K562 (cell line): ENCODE data around the gene LRP1-AS. TPM values are rescaled to one million over a fixed set of nuclear protein-coding genes. Genes with fewer than 3 reads are reported as not detected.

Experiments used
- ATAC-seq: fragments of 200-7000 bp; cut with Tn5 transposase; 3 replicates; pipeline ENCODE4 v1.9.1; 2020; ENCODE audit warnings: moderate library complexity
- BruUV-seq: library from RNA; stranded (reverse); fragments of 400-500 nt; replicated peaks from 2 replicates; lab custom pipeline; 2021; lab: Mats Ljungman, UMichigan
- CTCF ChIA-PET: fragments of 300-600 bp; formaldehyde crosslinking; extraction: SDS; loops from one replicate; lab custom pipeline; 2021; ENCODE audit warnings: low intra/inter-chr PET ratio; lab: Yijun Ruan, JAX
- POLR2A ChIA-PET: fragments of 300-600, 350-650 bp; sonication (Branson Sonifier 250); formaldehyde crosslinking; extraction: SDS; loops from one replicate; lab custom pipeline; 2021; ENCODE audit warnings: antibody characterized with exemption, inconsistent platforms; lab: Yijun Ruan, JAX
- DNase-seq, 4 experiments: peaks; one replicate each; pipeline versions ENCODE4 v3.0.0 to v3.0.0-alpha.2; 2011 to 2018; ENCODE audit warnings: low spot score in 3 of 4, mixed read lengths in 3 of 4; ENCODE audit errors: extremely low read depth in 1 of 4
- FAIRE-seq: peaks from 2 replicates; lab custom pipeline; 2011; peaks lifted over from hg19 to GRCh38; lab: Jason Lieb, UNC
- H2AFZ ChIP-seq: 2 replicates; pipeline ENCODE4 v1.6.0; 2011; ENCODE audit warnings: low read depth, low read length, control low read depth, inconsistent platforms
- H3K27ac ChIP-seq: fragments of 200-600 bp; 3 replicates; pipeline ENCODE4 v1.8.0; 2011; ENCODE audit warnings: low read depth, mild to moderate bottlenecking, control low read depth, inconsistent platforms, low read length, moderate library complexity, mixed read lengths; ENCODE audit errors: extremely low read depth
- H3K27me3 ChIP-seq, 2 experiments: fragments of 300-600 bp in 1 of 2; 2 replicates in 1 of 2; 3 replicates in 1 of 2; pipeline versions ENCODE4 v1.6.0 to v1.8.0; 2011; ENCODE audit warnings: inconsistent platforms in 2 of 2, low read length in 2 of 2, mild to moderate bottlenecking in 1 of 2, mixed read lengths in 1 of 2, moderate library complexity in 1 of 2; ENCODE audit not compliant: control insufficient read depth in 2 of 2, insufficient read depth in 2 of 2
- H3K36me3 ChIP-seq: fragments of 300-600 bp; 3 replicates; pipeline ENCODE4 v1.8.0; 2011; ENCODE audit warnings: mild to moderate bottlenecking, low read length, inconsistent platforms; ENCODE audit not compliant: control insufficient read depth, insufficient read depth
- H3K4me1 ChIP-seq, 2 experiments: fragments of 200-600 bp in 1 of 2; replicated peaks in 1 of 2; 2 replicates in 1 of 2; 3 replicates in 1 of 2; pipeline versions ENCODE4 v1.5.1 to v1.8.0; 2011; ENCODE audit warnings: inconsistent platforms in 2 of 2, low read length in 2 of 2, mild to moderate bottlenecking in 1 of 2, mixed read lengths in 1 of 2, moderate library complexity in 1 of 2; ENCODE audit not compliant: control insufficient read depth in 2 of 2, insufficient read depth in 2 of 2
- H3K4me2 ChIP-seq: 2 replicates; pipeline ENCODE4 v1.6.1; 2011; ENCODE audit warnings: low read length, control low read depth, inconsistent platforms, mixed read lengths; ENCODE audit not compliant: insufficient read depth
- H3K4me3 ChIP-seq: fragments of 200-600 bp; sonication (generic), shearing (Covaris generic); 2 replicates; pipeline ENCODE4 v1.5.1; 2016; ENCODE audit warnings: control low read depth, inconsistent platforms
- H3K79me2 ChIP-seq: fragments of 200-600 bp; 3 replicates; pipeline ENCODE4 v1.8.0; 2011; ENCODE audit warnings: low read length, inconsistent platforms; ENCODE audit not compliant: control insufficient read depth, insufficient read depth
- H3K9ac ChIP-seq, 2 experiments: 2 replicates each; pipeline versions ENCODE4 v1.6.0 to v1.6.1; 2011; ENCODE audit warnings: low read depth in 2 of 2, low read length in 2 of 2, control low read depth in 1 of 2, inconsistent platforms in 1 of 2, mild to moderate bottlenecking in 1 of 2, mixed read lengths in 1 of 2; ENCODE audit not compliant: insufficient read depth in 1 of 2
- H3K9me1 ChIP-seq: one replicate; pipeline ENCODE4 v1.6.0; 2011; ENCODE audit warnings: inconsistent platforms, mild to moderate bottlenecking, low read length, moderate library complexity; ENCODE audit not compliant: control insufficient read depth, insufficient read depth
- H3K9me3 ChIP-seq: replicated peaks from 2 replicates; pipeline ENCODE4 v1.5.1; 2011; ENCODE audit warnings: low read depth, low read length, inconsistent platforms; ENCODE audit not compliant: control insufficient read depth, insufficient read depth
- H4K20me1 ChIP-seq: replicated peaks from 2 replicates; pipeline ENCODE4 v1.6.1; 2011; ENCODE audit warnings: low read length, inconsistent platforms, mixed read lengths; ENCODE audit not compliant: control insufficient read depth, insufficient read depth
- DIDO1 ChIP-seq: fragments of 450-650 bp; IDR thresholded peaks from 2 replicates; pipeline ENCODE4 v1.6.1; 2016; ENCODE audit warnings: low read depth, missing biosample characterization, missing genetic modification characterization
- DNMT1 ChIP-seq: fragments of 450-650 bp; IDR thresholded peaks from 2 replicates; pipeline ENCODE4 v1.6.1; 2016; ENCODE audit warnings: antibody characterized with exemption, mild to moderate bottlenecking
- DPF2 ChIP-seq: fragments of 450-650 bp; IDR thresholded peaks from 2 replicates; pipeline ENCODE4 v1.6.1; 2016
- KLF10 ChIP-seq: fragments of 250-450 bp; sonication (Bioruptor Pico); IDR thresholded peaks from 2 replicates; pipeline ENCODE4 v1.6.1; 2021; ENCODE audit warnings: matching md5 sums
- RAD21 ChIP-seq, 2 experiments: fragments of 250-450 bp in 1 of 2; fragments of 450-650 bp in 1 of 2; sonication (Bioruptor Pico) in 1 of 2; formaldehyde crosslinking in 1 of 2; IDR thresholded peaks in 1 of 2; conservative IDR thresholded peaks in 1 of 2; 2 replicates each; pipeline versions ENCODE4 v1.4.0 to v1.8.0; 2020 to 2022; ENCODE audit warnings: mild to moderate bottlenecking in 2 of 2, moderate library complexity in 1 of 2
- RBM15 ChIP-seq: fragments of 200-400 bp; formaldehyde crosslinking; IDR thresholded peaks from 2 replicates; pipeline ENCODE4 v1.6.1; 2018; ENCODE audit warnings: mild to moderate bottlenecking, low read length, moderate library complexity; ENCODE audit not compliant: insufficient read depth
- ZNF217 ChIP-seq: sonication (generic); formaldehyde crosslinking; IDR thresholded peaks from 2 replicates; pipeline ENCODE4 v1.8.0; 2022; ENCODE audit warnings: mild to moderate bottlenecking, missing genetic modification reagents
- WGBS: fragments of 100-300 bp; shearing (Covaris generic); methylation state at CpG from one replicate; pipeline ENCODE4 v1.1.6; 2016; ENCODE audit warnings: low coverage, mixed read lengths; ENCODE audit not compliant: insufficient coverage; ENCODE audit errors: missing lambda C conversion rate; 5-methylcytosine and 5-hydroxymethylcytosine counted together
- in situ Hi-C: fragments of 300-500 bp; cut with MboI; formaldehyde crosslinking; loops from 4 replicates; pipeline ENCODE4 v1.15.0; 2018; ENCODE audit warnings: inconsistent platforms, mixed read lengths
- intact Hi-C: fragments of 100-400 bp; cut with micrococcal nuclease; formaldehyde crosslinking; loops from 2 replicates; pipeline ENCODE4 v1.14.2; 2022
- polyA plus RNA-seq, 8 experiments: library from polyadenylated mRNA; depleted of rRNA in 4 of 8; stranded (reverse) in 5 of 8; unstranded in 3 of 8; fragments of >200 nt; fragmentation: Nextera tagmentation in 2 of 8; fragmentation: Illumina TruSeq in 1 of 8; extraction: Ambion mirVana in 2 of 8; extraction: Trizol in 1 of 8; gene quantifications; 2 replicates each; pipeline versions ENCODE4 v1.2.1 to v1.2.3, GENCODE V29; 2011 to 2014; ENCODE audit warnings: inconsistent platforms in 1 of 8, missing spikeins in 1 of 8
- total RNA-seq, 7 experiments: library from RNA; depleted of rRNA in 6 of 7; stranded (reverse); fragments of >200 nt in 6 of 7; fragmentation: Illumina TruSeq in 2 of 7; extraction: Trizol in 2 of 7; gene quantifications; 2 replicates each; pipeline versions ENCODE4 v1.2.1 to v1.2.3, GENCODE V29; 2011 to 2021; ENCODE audit warnings: low replicate concordance in 1 of 7

The LRP1-AS gene
- total and polyA plus RNA-seq, 9 of the 15 experiments (the other 6 are each of a cell fraction or from before 2014, with no cell fraction given), result not detected

GRCh38 chr12:57169046-57169795, 21.8 kb upstream of the LRP1-AS start:
- BruUV-seq, result no TSS peak
- no peaks in the 10 kb centered on the region for H3K79me2 ChIP-seq
- TF ChIP-seq ZNF217 (CRISPR knock-in tag), result no peak
- no peak for TF ChIP-seq DPF2
- TF ChIP-seq RAD21 (CRISPR knock-in tag; conservative IDR thresholded peaks at IDR 0.05 in 1 of 2, IDR thresholded peaks at IDR 0.05 in 1 of 2), result no peak
- TF ChIP-seq DIDO1 (tag), result no peak
- no peak for TF ChIP-seq RBM15
- TF ChIP-seq DNMT1, result no peak
- TF ChIP-seq KLF10 (CRISPR knock-in tag), result no peak
- WGBS, result 31% methylated on average over 13 of the region's 23 CpGs
- intact Hi-C loops, result no loop called here
- FAIRE-seq (no peak), ATAC-seq (no peak), DNase-seq (no peak)
- in situ Hi-C loops, result no loop called here
- CTCF ChIA-PET, result no interaction called here
- no peak overlapping the region for H3K27ac ChIP-seq
- H2AFZ ChIP-seq, result no peak overlapping the region
- no peaks in the 10 kb centered on the region for H3K9me1 ChIP-seq
- H3K36me3 ChIP-seq, result no peaks in the 10 kb centered on the region
- POLR2A ChIA-PET, result interaction anchor here (0.7 kb wide), 1 partner anchor 85 kb away, joined by 3 read pairs; no protein-coding TSS in a partner anchor
- no peaks in the 10 kb centered on the region for H3K9me3 ChIP-seq
- H4K20me1 ChIP-seq, result peaks cover 10% of the 10 kb centered on the region; the same call in 1 of the 2 replicates
- H3K4me1 ChIP-seq, result peaks cover 0 to 29% of the 10 kb centered on the region in 2 experiments; a peak in 2 of 5 replicates
- H3K9ac ChIP-seq, result no peak overlapping the region
- H3K4me3 ChIP-seq, result no peak overlapping the region
- H3K27me3 ChIP-seq, result peaks cover 3 to 64% of the 10 kb centered on the region in 2 experiments; a peak in 3 of 5 replicates
- H3K4me2 ChIP-seq, result no peak overlapping the region
